ENCODE measurements around the gene GRAMD1B.

Gene GRAMD1B

GRCh38 chr11:123478352-123478987 lies 48.4 kb downstream of the GRAMD1B start:
- DNase-seq, result peak; percentile 72

DNA sequence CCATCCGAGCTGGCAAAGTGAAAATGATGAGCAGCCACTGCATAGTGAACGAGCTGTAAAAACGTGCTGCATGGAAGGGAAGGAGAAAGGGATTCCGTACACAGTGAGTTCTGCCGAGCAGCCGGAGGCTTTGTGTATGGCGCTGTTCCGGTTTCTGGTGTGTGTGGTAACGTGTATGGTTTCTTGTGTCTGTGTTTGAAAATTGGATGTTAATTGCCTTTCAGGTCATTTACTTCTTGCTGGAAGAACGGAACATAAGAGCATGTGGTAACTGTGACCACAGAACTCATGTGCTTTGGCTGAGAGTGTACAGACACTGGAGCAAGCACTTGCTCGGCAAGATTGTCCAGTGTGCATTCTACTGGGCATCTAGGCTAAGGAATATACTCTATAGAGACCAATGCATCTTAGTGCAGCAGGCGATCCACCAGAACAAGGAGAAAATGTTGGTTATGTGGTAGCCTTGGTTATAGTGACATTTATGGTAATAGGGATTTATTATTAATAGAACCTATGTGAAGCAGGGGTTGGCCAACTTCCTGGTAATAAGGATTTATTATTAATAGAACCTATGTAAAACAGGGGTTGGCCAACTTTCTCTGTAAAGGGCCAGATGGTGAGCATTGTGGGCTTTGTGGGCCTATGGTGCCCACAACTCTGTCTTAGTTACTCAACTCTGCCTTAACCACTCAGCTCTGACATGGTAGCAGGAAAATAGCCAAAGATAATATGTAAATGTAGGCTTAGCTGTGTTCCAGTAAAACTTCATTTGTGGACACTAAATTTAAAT lies 49.2 kb downstream of the GRAMD1B start:
- DNase-seq, result peak; percentile 22

DNA sequence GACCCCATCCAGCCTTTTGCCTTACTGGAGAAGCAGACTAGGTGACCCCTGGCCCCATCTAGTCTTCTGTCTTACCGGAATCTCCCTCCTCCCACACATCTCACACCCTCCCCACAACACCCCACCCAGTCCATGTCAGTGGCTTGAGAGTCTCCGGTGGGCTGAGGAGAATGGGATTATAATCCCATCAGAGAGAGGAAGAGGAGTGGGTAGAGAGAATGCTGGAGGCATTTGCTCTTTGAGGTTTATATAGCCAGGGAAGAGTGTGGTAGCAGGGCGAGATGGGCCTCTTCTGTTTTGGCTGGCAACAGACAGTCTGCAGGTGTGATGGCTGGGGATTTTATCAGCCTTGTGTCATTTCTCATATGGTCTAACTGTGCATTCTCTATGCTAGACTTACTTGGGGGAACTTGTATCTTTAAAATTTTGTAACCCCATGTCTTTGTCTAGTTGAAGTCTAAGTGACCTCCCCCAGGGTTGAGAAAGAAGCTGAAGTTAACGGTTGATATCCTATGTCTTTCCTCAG lies 50.3 kb downstream of the GRAMD1B start:
- no peak for DNase-seq

GRCh38 chr11:123480882-123481281 lies 50.8 kb downstream of the GRAMD1B start:
- DNase-seq, result no peak

- DNase-seq, result no peak
Observed at GRCh38 chr11:123481640-123482039, 51.6 kb downstream of the GRAMD1B start.

DNA sequence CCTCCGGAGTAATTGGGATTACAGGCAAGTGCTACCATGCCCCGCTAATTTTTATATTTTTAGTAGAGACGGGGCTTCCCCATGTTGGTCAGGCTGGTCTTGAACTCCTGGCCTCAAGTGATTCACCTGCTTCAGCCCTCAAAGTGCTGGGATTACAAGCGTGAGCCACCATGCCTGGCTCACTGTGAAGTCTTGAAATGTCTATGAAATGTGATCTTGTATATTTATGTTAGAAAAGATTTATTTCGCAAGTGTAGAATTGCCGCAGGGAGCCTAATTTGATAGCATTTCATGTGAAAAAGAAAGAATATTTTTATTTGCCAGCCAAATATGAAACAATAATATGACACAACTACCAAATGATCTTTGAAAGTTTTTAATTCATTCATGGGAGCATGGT lies 52.1 kb downstream of the GRAMD1B start:
- no peak for DNase-seq

DNA sequence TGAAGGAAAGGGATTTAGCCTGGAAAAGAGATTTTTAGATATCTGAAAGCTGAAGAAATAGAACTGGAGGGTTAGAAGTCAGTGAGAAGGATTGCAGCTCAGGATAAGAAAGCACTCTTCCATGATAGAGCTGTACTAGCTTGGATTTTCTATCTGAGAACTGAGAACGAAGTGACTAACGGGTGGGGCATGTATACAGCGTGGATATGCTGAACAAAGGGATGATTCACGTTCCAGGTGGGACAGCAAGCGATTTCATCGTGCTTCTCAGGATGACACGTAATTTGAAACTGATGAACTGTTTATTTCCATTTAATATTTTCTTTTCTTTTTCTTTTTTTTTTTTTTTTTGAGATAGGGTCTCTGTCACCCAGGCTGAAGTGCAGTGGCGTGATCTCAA lies 53.0 kb downstream of the GRAMD1B start:
- DNase-seq, result no peak

GRCh38 chr11:123483466-123483865 lies 53.4 kb downstream of the GRAMD1B start:
- DNase-seq, result no peak

DNA sequence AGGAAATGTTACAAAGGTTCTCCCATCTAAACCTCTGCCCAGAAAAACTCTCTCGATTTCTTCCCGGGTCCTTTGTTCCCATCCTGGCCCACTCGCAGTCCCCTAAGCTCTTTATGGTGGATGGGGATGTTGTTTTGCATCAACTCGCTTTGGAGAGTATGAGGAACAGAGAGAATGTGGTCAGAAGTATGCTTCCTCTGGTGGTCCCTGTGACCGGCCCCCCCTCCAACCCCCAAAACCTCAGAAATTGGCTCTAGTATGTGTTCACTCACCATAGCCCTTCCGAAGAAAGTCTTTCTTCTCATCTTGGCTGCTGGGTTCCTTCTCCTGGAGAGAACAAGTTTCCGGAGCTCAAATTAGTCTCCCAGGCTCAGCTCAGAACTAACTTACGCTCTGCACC lies 54.4 kb downstream of the GRAMD1B start:
- no peak for DNase-seq

DNA sequence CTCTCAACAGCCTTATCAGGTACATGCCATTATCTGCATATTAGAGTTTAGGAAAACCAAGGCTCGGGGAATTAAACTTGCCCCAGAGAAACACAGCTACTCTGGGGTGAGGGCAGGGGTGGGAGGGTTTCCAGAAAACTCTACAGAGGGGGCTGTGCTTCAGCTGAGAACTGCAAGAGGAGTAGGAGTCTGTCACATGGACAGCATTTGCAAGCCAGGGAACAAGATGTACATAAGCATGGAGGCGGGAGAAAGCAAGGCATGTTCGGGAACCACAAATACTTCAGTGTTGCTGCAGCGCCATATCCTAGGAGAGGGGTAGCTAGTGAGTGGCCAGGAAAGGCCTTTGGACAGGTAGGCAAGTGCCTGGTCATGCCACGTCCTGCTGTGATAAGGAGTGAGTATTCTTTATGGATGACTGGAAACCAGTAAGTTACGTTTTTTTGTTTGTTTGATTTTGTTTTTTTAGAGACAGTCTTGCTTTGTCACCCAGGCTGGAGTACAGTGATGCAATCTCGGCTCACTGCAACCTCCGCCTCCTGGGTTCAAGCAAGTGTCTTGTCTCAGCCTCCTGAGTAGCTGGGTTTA lies 57.2 kb downstream of the GRAMD1B start:
- DNase-seq, result no peak

DNA sequence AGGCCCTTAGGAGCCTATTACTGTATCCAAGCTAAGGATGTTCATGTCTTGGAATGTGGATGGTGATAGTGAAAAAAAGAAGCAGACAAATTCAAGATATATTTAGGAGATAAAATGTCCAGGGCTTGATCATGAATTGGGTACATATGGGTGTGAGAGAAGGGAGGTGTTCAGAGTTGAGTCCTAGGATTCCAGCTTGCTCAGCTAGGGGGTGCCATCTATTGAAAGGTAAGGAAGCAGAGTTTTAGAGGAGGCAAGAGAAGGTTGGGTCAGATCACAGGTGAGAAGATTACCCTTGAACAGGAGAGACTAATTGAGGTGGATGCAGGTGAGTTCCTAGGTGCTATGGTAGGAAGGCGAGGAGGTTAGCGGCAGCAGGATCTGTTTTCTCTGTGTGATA lies 60.5 kb downstream of the GRAMD1B start:
- no peak for DNase-seq

GRCh38 chr11:123491241-123491640 lies 61.2 kb downstream of the GRAMD1B start:
- no peak for DNase-seq

- DNase-seq, result no peak
Observed at GRCh38 chr11:123493349-123494063, 63.4 kb downstream of the GRAMD1B start.

DNA sequence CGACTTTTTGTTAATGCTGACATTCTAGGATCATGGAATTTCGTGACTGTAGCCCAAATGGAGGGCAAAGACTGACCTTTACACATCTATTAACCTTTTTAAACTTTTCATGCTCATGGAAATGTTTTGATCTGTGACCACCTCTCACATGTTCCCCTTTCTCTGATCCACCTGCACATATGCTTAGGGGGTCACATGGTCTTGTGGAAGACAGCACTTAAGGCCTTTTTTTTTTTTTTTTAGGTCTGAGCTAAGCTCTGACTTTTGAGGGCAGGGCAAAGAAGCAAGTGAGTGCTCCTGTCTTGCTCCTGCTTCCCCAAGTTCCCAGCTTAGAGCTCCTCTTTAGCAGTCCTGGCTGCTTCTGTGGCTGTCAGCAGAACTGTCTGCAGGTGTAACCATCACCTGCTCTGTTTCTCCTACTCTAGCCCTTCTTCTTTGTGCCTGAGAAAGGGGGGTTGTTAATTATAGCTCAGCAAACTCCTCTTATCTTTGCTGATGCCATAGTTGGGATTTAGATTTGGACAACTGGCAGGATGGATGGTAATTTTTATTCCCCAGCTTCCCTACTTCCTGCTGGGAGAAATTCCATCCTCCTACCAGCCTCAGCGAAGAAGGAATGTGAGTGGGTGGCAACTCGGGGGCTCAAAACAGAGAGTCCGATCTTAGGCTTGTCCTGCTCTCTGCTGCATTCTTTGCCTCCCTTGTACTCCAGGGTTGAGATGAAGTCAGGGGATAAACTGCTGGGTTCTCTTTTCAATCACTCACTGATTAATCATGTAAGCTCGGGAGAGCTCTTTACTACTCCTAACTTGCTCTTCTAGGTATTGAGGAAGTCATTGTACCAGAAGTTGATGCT lies 64.4 kb downstream of the GRAMD1B start:
- no peak for DNase-seq

DNA sequence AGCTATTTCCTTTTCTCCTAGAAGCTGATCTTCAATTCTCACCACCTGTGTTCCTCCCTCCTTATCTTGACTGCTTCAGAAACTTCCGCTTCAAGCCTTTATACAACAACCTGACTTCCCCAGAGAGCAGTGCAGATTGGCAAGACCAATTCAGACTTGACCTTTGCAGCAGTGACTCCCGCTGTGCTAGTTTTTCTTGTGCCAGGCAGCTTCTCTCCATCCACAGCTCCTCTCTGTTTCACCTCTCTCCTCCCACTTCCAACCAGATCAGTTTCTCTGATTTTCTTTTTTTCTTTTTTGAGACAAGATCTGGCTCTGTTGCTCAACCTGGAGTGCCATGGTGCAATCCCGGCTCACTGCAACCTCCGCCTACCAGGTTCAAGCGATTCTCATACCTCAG lies 74.3 kb downstream of the GRAMD1B start:
- DNase-seq, result no peak

GRCh38 chr11:123505546-123506299 lies 75.7 kb downstream of the GRAMD1B start:
- no peak for DNase-seq

GRCh38 chr11:123507043-123507442 lies 77.0 kb downstream of the GRAMD1B start:
- DNase-seq, result no peak

DNA sequence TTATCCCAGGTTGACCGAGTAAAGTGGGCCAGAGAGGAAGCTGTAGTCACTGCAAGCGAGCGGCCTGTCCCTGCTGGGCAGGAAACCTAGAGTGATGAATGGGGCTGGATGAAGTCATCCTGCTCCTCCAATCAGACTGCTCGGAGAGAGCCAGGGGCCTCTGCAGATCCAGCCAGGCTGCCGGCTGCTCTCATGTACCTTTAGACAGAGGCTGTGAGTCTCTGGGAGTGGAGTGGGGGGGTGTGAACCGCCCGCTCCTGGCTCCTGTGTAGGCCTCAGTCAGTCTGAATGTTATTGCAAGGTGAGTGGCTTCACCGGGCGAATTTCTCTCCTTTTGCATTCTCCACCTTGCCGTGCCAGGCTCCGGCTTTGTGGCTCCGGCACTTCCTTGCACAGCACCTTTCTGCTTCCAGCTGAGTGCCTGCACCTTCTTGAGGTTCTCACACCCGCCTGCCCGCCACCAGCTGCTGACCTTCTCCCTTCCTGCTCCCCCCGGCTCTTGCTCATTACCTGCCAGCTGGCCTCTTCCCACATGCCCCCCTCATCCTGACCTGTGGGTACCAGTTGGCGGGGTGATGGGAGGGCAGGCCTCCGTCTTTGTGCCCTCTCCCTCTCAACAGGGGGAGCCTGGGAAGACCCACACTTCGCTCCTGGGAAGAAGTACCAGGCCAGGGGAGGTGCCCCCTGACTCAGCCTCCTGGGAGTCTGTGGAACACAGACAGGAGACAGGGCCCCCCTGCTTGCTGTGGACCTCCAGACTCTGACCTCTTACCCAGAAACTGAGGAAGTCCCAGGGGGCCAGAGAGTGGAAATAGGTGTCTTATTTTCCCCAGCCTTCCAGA lies 79.9 kb downstream of the GRAMD1B start:
- DNase-seq, result no peak

- DNase-seq, result no peak
Observed at GRCh38 chr11:123510579-123510905, 80.5 kb downstream of the GRAMD1B start.

DNA sequence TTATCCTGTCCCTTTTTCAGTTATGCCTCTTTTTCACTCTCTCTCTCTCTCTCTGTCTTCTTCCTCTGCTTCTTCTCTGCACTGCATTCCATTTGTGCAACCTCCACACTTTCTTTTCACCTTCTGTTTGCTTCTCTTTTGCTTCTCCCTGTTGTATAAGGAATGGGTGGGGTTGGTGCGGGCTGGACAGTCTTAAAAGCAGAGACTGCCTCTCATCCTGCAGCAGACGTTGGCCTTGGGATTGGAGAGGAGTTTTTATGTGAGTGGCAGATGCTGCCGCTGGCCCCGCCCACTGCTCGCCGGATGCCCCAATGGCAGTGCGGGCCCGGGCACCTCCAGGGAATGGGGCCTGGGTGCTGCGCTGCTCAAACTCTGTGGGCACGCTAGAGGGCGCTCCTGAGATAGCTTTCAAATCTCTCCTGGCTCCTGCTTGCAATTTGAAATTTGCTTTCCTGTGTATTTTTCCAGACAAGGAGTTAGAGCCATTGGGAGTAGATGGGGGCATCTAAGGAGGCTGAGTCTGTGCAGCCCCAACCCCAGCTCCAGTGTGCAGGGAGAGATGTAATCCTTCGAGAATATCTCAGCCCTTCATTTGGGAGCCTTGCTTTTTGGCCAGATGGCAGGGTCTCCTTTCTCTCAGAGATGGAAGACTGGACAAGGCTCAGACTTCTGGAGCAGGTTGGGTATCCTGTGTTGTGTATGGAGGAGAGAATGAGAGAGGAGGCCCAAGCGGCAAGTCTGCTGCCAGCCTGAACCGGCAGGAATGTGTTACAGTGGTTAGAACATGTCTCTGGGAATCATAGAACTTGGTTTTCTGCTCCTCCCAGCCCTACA lies 81.2 kb downstream of the GRAMD1B start:
- DNase-seq, result peak; percentile 67
